Activated naive CD4-positive, alpha-beta T cell treated with anti-CD3 and anti-CD28 coated beads, Interleukin-2, amount 10 ng/mL, durations not matched to agents 7 days and 5 days (primary cell): Measurements from ENCODE around the gene CPAMD8.
A peak's percentile ranks its signal among the peaks of the same experiment; 100 is the strongest.

ENCODE experiments used
- CTCF ChIA-PET: fragments of 350-600 bp; sonication (Branson Sonifier 250); formaldehyde crosslinking; loops from one replicate; lab custom pipeline; 2021; ENCODE audit warnings: antibody characterized with exemption; lab: Charles Lee
- DNase-seq: peaks from one replicate; pipeline ENCODE4 v3.0.0-alpha.2; 2020
- H3K27ac Mint-ChIP-seq: one replicate; pipeline ENCODE4 v1.8.0; 2021; ENCODE audit warnings: mild to moderate bottlenecking, moderate library complexity, mixed read lengths
- H3K27me3 Mint-ChIP-seq: one replicate; pipeline ENCODE4 v1.8.0; 2021; ENCODE audit warnings: mild to moderate bottlenecking, mixed read lengths
- H3K36me3 Mint-ChIP-seq: one replicate; pipeline ENCODE4 v1.8.0; 2021; ENCODE audit warnings: mixed read lengths
- H3K4me1 Mint-ChIP-seq: one replicate; pipeline ENCODE4 v1.8.0; 2021; ENCODE audit warnings: mixed read lengths
- H3K4me3 Mint-ChIP-seq: one replicate; pipeline ENCODE4 v1.8.0; 2021; ENCODE audit warnings: mild to moderate bottlenecking, moderate library complexity, mixed read lengths
- H3K9me3 Mint-ChIP-seq: one replicate; pipeline ENCODE4 v1.8.0; 2021; ENCODE audit warnings: mixed read lengths

CPAMD8 gene

DNA sequence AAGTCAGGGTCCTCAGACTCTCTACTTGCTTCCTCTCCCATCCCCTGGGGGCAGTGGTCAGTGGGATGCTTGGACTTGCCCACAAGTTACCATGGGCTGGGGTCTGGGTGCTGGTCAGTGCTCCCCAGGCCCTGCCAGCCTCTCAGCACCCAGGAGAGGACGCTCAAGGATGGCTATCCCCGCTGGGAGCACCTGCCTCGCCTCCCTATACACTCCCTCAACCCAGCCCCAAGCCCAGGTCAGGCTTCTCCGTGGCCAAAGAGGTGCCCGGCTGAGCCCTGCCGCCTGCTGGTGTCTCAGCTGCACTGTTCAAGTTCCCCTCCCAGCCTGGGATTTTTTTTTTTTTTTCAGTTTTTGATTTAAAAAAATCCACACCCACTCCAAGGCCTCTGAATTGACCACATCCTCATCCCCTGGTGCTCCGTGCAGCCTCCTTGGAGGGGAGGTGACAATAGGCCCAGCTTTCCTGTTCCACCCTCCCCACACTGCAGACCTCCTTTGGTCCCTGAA is 127.0 kb downstream of the CPAMD8 start:
- Mint-ChIP-seq H3K4me1 (peaks cover 34% of the 10 kb centered on the region), H3K27me3 (peaks cover 57% of the 10 kb centered on the region), H3K36me3 (peaks cover 2% of the 10 kb centered on the region), H3K4me3 (peak overlapping the region; percentile 39), H3K27ac (peak overlapping the region; percentile 11), H3K9me3 (no peaks in the 10 kb centered on the region)
- CTCF ChIA-PET = interaction anchor here (0.7 to 1.5 kb wide), 3 partner anchors 17 to 128 kb away, joined by 3 to 10 read pairs (median 4); no protein-coding TSS in a partner anchor
- peak; percentile 66 for DNase-seq

DNA sequence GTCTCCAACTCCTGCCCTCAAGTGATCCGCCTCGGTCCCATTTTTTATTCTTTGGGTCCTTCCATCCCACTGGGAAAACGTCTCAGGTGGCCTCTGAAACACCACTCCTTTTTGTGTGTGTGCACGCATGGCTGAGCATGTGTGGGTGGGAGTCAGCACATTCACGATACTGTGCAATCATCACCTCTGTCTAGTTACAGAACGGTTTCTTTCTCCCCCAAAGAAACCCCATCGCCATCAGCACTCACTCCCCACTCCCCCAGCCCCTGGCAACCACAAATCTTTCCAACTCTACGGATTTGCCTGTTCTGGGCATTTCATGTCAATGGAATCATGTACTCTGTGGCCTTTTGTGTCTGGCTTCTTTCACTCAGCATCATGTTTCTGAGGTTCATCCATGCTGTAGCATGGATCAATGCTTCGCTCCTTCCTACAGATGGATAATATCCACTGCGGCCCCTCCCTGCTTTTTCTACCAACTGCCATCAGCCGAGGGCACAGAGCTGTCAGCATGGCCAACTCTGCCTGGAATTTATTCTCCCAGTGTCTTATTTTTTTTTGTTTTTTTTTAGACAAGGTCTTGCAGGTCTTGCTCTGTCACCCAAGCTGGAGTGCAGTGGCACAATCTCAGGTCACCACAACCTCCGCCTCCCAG is 128.1 kb downstream of the CPAMD8 start:
- CTCF ChIA-PET = interaction anchor here (0.7 kb wide), 1 partner anchor 10 kb away, joined by 3 read pairs; the partner anchor contains the start of gene F2RL3
- Mint-ChIP-seq H3K27ac (peak overlapping the region; percentile 74), H3K9me3 (no peaks in the 10 kb centered on the region), H3K4me3 (peak overlapping the region; percentile 64), H3K27me3 (peaks cover 68% of the 10 kb centered on the region), H3K4me1 (peaks cover 44% of the 10 kb centered on the region), H3K36me3 (peaks cover 2% of the 10 kb centered on the region)
- DNase-seq = no peak

DNA sequence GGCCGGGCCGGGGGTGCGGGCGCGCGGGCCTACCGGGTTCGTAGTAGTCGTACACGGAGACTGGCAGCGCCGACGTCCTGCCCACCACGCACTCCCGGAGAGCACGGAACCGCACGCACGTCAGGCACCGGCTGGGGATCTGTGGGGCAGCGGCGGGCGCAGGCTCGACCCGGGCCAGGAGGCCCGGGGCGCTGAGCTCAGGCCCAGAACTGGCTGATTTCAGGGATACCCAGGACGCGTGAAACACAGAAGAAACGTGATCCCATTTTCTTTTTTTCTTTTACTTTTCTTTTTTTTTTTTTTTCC is 128.8 kb downstream of the CPAMD8 start:
- CTCF ChIA-PET = interaction anchor here (0.7 kb wide), 1 partner anchor 9 kb away, joined by 3 read pairs; the partner anchor contains the start of gene F2RL3
- Mint-ChIP-seq H3K9me3 (no peaks in the 10 kb centered on the region), H3K4me1 (peaks cover 51% of the 10 kb centered on the region), H3K36me3 (peaks cover 2% of the 10 kb centered on the region), H3K27me3 (peaks cover 75% of the 10 kb centered on the region), H3K27ac (peak overlapping the region; percentile 28), H3K4me3 (peak overlapping the region; percentile 64)
- no peak for DNase-seq

DNA sequence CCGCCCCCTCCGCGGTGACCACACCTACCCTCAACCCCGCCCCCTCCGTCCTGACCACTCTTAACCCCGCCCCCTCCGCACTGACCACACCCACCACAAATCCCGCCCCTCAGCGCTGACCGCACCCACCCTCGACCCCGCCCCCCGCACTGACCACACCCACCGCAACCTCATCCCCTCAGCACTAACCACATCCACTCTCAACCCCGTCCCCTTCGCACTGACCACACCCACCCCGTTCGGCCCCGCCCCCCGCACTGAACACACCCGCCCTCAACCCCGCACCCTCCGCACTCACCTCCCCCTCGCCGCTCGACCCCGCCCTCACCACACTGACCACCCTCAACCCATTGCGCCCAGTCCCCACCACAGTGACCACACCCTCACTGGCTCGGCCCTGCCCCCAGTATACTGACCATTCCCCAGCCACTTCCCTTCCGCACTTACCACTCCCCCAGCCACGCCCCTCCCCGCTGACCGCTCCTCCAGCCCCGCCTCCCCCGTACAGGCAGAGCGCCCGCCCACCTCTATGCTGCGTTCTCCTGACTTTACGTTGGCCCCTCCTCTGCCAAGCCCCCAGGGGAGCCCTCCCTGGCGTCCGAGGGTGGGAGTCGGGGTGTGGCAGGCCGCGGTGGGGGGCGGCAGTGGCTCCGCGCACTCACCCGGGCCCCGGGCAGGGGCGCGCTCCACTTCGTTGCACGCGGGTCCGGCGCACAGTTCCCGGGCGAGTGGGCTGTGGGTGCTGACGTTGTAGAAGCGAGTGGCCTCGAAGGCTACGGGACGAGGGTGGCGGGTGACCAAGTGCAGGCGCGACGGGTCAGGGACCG is 129.4 kb downstream of the CPAMD8 start:
- no peaks in the 10 kb centered on the region for H3K9me3 Mint-ChIP-seq
- peak overlapping the region; percentile 64 for H3K4me3 Mint-ChIP-seq
- H3K36me3 Mint-ChIP-seq = peaks cover 2% of the 10 kb centered on the region
- H3K27me3 Mint-ChIP-seq = peaks cover 81% of the 10 kb centered on the region
- peaks cover 57% of the 10 kb centered on the region for H3K4me1 Mint-ChIP-seq
- CTCF ChIA-PET = no interaction called here
- DNase-seq = peak; percentile 79
- peak overlapping the region; percentile 28 for H3K27ac Mint-ChIP-seq

DNA sequence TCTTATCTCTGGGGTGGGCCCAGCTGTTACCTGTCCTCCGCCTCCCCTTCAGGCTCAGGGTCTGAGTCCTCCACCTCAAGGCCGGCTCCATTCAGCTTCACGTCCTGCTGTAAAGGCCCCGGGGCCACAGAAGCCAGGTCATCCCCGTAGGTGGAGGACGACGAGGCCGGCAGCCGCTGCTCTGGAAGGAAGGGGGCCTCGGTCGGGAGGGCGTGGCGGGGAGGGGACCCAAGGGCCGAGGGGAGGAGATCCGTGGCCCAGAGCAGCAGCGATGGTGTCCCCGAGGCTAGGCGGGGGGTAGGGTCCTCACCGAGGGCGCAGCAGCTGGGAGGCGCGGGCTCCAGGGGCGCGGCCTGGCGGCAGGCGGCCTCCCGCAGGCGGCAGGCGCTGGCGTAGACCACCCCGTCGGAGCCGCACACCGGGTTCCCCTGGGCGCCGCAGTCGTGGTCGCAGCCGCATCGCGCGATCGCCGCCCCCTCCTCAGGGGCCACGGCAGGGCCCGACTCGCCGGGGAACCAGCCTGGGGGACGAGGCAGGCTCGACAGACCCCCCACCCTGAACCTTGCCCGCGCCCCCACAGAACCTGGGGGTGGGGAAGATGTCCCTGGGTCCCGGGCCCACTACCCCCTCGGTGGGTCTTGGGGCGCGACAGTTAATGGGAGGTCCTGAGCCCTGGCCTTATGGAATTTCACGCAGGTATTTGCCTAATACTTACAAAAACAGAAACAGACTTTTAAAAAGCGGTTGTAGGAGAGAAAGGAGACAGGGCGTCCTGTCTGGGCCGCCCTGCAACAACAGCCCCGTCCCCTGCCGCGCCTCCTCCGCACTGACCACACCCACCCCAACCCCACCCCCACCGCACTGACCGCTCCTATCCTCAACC is 130.2 kb downstream of the CPAMD8 start:
- Mint-ChIP-seq H3K4me1 (peaks cover 57% of the 10 kb centered on the region), H3K27me3 (peaks cover 84% of the 10 kb centered on the region), H3K9me3 (no peaks in the 10 kb centered on the region), H3K4me3 (peak overlapping the region; percentile 60), H3K36me3 (peaks cover 2% of the 10 kb centered on the region), H3K27ac (peak overlapping the region; percentile 58)
- CTCF ChIA-PET = no interaction called here
- DNase-seq = peak; percentile 34

DNA sequence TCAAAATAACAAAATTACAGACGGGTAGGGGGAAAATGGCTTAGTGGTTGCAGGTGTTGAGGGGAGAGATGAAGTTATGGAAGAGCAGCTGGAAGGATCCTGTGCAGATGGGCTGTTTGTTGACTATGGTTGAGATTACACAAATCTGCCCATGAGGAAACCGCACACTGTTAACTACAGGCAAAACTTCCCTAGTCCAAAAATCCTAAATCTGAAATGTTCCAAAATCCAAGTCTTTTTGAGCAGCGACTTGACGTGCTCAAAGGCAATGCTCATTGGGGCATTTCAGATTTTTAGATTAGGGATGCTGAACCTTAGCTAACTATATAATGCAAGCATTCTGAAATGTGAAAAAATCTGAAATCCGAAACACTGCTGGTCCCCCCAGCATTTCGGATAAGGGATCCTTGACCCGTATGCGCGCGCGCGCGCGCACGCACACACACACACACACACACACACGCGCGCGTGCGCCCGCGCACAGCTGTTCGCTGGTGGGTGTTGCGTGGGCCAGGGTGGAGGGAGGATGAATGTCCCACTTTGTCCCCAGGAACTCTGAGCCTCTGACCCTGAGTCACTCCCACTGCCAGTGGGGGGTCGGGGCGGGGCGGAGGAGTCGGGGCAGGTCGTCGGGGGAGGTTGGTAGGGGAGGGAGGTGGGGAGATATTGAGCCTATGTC is 131.0 kb downstream of the CPAMD8 start:
- H3K27ac Mint-ChIP-seq = peak overlapping the region; percentile 31
- CTCF ChIA-PET = no interaction called here
- H3K4me3 Mint-ChIP-seq = peak overlapping the region; percentile 47

DNA sequence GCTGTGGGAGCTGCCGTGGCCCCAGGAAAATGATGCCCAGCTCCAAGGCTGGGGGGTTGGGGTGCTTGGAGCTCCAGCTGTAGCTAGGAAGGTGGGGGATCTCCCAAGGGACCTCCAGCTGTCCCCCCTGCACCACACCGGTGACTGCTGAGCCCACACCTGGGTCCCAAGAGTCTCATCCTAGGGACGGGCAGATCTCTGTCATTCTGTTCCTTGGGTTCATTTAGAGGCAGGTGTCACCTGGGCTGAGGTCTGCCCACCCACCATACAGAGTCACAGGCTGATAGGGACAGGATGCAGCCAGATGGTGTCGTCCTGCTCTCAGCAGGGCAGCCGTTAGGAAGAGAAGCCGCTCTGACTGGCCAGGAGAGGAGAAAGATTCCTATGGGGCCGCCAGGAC is 132.5 kb downstream of the CPAMD8 start:
- no peak overlapping the region for H3K4me3 Mint-ChIP-seq
- no peak overlapping the region for H3K27ac Mint-ChIP-seq
- no peak for DNase-seq
- H3K4me1 Mint-ChIP-seq = peaks cover 49% of the 10 kb centered on the region
- no peaks in the 10 kb centered on the region for H3K9me3 Mint-ChIP-seq
- H3K27me3 Mint-ChIP-seq = peaks cover 87% of the 10 kb centered on the region
- peaks cover 2% of the 10 kb centered on the region for H3K36me3 Mint-ChIP-seq
- CTCF ChIA-PET = no interaction called here

More for the DNA sequence above, 131.0 kb downstream of the CPAMD8 start:
- Mint-ChIP-seq H3K27me3 (peaks cover 89% of the 10 kb centered on the region), H3K36me3 (peaks cover 2% of the 10 kb centered on the region), H3K9me3 (no peaks in the 10 kb centered on the region), H3K4me1 (peaks cover 55% of the 10 kb centered on the region)
- DNase-seq = no peak

DNA sequence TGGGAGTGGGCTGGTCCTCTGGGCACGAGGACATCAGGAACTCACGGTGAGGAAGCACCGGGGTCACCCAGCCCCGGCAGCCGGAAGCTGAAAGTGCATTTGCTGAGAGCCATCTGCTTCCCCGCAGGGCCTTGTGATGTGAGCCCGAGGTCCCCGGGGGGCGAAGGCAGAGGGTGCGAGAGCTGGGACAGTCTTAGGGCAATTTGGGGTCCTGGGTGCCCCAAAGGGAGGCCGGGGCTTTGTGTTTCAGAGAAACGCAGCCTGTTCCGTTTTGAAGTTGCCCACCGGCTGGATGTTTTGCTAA is 133.0 kb downstream of the CPAMD8 start:
- Mint-ChIP-seq H3K4me1 (peaks cover 49% of the 10 kb centered on the region), H3K27ac (no peak overlapping the region), H3K4me3 (no peak overlapping the region), H3K36me3 (peaks cover 2% of the 10 kb centered on the region), H3K27me3 (peaks cover 88% of the 10 kb centered on the region), H3K9me3 (no peaks in the 10 kb centered on the region)
- peak; percentile 37 for DNase-seq
- CTCF ChIA-PET = no interaction called here

DNA sequence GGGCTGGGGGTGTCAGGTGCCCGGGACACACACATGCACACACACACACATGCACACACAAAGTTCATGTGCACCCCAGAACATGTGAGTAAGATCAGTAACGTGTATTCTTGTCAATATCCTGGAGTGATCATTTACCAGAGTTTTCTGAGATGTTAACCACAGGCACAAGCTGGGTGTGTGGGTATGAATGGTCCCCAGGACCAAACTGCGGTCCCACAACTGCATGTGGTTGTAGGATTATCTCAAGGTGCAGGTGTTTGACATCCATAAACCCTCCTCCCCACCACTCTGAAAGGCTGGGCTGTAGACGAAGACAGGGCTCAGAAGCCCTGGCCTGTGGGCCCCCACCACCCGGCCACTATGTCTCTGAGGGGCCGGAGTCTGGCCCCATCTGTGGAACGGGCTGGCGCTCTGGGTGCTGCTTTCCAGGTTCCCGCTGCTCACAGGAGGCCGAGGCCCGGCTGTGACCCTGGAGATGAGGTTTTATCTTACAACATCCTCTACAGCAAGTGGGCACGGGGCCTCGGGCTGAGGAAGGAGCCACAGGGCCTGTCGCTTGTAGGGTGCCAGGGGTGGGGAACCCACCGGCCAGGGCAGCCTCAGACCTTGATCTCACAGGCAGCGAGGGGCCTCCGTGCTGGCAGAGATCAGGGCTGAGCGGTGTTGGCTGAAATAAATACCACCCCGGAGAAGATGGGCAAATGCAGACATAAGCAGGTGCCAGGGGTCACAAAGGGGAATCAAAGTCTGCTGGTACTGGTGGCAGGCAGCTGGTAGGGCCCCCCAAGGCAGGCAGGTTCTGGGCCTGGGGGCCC is 133.5 kb downstream of the CPAMD8 start:
- Mint-ChIP-seq H3K4me3 (no peak overlapping the region), H3K27me3 (peaks cover 86% of the 10 kb centered on the region), H3K36me3 (peaks cover 2% of the 10 kb centered on the region), H3K27ac (no peak overlapping the region), H3K9me3 (no peaks in the 10 kb centered on the region), H3K4me1 (peaks cover 48% of the 10 kb centered on the region)
- DNase-seq = no peak
- CTCF ChIA-PET = no interaction called here

DNA sequence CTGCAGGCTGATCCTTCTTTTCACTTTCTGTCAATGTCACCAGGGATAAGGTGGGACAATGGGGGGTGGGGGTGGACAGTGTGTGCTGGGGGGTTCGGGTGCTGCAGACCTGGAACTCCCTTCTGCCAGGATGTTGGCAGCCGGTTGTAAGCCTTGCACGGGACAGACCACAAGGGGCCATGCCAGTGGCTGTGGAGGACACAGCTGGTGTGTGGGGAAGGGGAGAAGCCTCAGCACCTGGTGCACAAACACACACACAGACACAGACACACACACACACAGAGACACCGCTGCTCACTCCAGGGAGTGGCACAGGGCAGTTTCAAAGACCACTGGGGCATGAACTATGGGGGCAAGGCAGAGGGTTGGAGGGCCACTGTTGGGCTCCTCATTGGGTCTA is 134.2 kb downstream of the CPAMD8 start:
- peaks cover 52% of the 10 kb centered on the region for H3K4me1 Mint-ChIP-seq
- peaks cover 80% of the 10 kb centered on the region for H3K27me3 Mint-ChIP-seq
- no peak for DNase-seq
- no peaks in the 10 kb centered on the region for H3K9me3 Mint-ChIP-seq
- H3K36me3 Mint-ChIP-seq = peaks cover 2% of the 10 kb centered on the region
- H3K27ac Mint-ChIP-seq = no peak overlapping the region
- no peak overlapping the region for H3K4me3 Mint-ChIP-seq
- CTCF ChIA-PET = no interaction called here

DNA sequence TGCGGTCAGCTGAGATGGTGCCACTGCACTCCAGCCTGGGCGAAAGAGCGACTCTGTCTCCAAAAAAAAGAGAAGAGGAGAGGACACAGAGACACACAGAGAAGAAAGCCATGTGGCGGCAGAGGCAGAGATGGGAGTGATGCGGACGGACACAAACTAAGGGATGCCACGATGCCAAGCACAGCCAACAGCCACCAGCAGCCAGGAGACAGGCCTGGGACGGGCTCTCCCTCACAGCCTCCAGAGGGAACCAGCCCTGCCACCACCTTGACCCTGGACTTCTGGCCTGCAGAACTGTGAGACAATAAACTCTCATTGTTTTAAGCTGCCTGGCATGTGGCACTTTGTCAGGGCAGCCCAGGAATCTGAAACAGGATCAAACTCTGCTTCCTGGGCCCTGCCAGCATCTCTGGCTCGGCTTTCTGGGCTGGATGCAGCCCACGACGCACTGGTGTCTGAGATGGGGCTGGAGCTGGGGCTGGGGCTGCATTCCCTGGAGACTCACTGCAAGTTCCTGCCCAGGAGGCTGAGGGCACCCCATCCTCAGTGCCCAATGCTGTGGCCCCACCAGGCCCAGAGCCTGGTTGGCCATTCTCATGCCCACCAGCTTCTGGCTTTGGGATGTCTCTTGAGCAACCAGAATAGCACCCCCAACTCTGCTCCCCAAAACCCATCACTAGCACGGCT is 134.8 kb downstream of the CPAMD8 start:
- CTCF ChIA-PET = no interaction called here
- H3K9me3 Mint-ChIP-seq = no peaks in the 10 kb centered on the region
- H3K36me3 Mint-ChIP-seq = peaks cover 2% of the 10 kb centered on the region
- H3K4me3 Mint-ChIP-seq = no peak overlapping the region
- no peak overlapping the region for H3K27ac Mint-ChIP-seq
- peaks cover 56% of the 10 kb centered on the region for H3K4me1 Mint-ChIP-seq
- DNase-seq = no peak
- peaks cover 77% of the 10 kb centered on the region for H3K27me3 Mint-ChIP-seq

DNA sequence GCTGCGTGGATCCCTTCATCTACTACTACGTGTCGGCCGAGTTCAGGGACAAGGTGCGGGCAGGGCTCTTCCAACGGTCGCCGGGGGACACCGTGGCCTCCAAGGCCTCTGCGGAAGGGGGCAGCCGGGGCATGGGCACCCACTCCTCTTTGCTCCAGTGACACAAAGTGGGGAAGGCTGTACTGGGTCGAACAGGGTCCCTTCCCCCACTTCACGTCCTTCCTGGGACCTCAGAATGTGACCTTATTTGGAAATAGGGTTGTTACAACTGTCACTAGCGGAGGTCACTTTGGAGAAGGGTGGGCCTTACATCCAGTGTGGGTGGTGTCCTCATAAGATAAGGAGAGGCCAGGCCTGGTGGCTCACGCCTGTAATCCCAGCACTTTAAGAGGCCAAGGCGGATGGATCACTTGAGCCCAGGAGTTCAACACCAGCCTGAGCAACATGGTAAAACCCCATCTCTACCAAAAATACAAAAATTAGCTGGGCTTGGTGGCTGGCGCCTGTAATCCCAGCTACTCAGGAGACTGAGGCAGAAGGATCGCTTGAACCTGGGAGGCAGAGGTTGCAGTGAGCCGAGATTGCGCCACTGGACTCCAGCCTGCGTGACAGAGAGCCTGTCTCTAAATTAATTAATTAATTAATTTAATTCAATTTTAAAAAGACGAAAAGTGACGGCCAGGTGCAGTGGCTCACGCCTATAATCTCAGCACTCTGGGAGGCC is 136.0 kb downstream of the CPAMD8 start:
- CTCF ChIA-PET = no interaction called here
- no peak overlapping the region for H3K4me3 Mint-ChIP-seq

More for the DNA sequence above, 136.0 kb downstream of the CPAMD8 start:
- H3K9me3 Mint-ChIP-seq = no peaks in the 10 kb centered on the region
- H3K4me1 Mint-ChIP-seq = peaks cover 52% of the 10 kb centered on the region
- peaks cover 70% of the 10 kb centered on the region for H3K27me3 Mint-ChIP-seq
- H3K27ac Mint-ChIP-seq = no peak overlapping the region
- no peak for DNase-seq
- H3K36me3 Mint-ChIP-seq = peaks cover 2% of the 10 kb centered on the region
